ENCODE results near the gene LYL1. TPM values are rescaled to one million over a fixed set of nuclear protein-coding genes. Genes with fewer than 3 reads are reported as not detected.

LYL1 gene
- total RNA-seq, 8 experiments from 2014 or later = 0.11 to 1.3 (median 0.58) TPM; not detected in 1

DNA sequence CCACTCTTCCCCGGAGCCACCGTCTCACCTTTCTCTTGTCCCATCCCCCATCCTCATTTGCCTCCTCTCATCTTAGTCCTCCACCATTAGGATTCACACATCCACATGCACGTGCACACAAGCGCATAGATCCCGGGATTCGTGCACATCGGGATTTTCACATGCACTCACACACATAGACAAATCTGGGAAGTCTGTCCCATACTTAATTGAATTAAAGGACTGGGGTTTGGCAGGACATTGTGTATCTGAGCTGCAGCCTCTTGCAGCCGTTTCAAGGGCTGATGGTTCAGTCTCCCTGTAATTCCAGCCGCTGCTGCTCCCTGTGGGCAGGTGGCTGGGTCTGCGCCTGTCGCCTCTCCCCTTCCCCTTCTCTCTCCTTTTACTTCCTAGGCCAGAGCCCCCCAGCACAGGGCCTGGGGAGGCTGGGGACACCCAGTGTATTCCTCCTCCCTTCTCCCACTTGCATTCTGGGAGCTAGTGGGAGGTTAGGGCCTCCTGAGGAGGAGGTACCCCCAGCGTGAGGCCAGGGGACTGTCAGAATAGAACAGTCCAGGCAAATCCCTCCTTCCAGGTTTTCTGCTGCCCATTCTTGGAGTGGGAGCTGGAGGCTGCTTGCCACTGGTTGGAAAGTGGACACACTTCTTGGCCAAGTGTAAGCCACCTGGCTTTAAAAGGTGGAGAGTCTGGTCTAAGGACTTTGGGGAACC, 43.6 kb downstream of the LYL1 start:
- ATAC-seq (replicated peaks in 6 of 8) = no peak
- in situ Hi-C loops (cut with MboI; ENCODE audit: low pct_unique_long_range_greater_than_20kb in 2 of 9, low sequenced_read_pairs in 9 of 9, unreplicated experiment in 9 of 9) = no loop called here
- Histone ChIP-seq H3K4me3 (no peak overlapping the region), H3K27ac (no peak overlapping the region), H3K4me1 (replicated peaks in 1 of 2) (peaks cover 23 to 32% of the 10 kb centered on the region in 2 donors)
- WGBS, 10 experiments = 30 to 61% (median 40%) methylated on average over 1 to 9 of the region's 12 CpGs; no CpG with 5 or more reads in 5 of the 10 experiments

DNA sequence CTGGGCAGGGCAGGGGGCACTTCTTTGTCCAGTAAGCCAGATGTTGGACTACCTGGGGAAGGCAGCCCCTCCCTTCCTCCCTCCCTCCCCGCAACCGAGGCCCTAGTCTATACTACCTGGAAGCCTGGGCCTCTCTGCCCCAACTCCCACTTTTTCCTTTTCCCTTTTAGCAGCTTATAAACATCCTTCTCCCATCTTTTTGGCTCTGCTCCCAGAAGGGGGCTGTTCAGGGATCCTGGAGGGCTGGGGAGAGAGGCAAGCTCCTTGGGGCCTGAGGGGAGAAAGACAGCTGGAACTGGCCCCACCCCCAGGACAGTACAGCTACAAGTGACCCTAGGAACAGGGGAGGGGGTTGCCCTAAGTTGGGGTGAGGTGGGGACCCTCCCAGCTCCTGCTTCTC, 44.9 kb downstream of the LYL1 start:
- in situ Hi-C loops (cut with MboI; ENCODE audit: low pct_unique_long_range_greater_than_20kb in 2 of 9, low sequenced_read_pairs in 9 of 9, unreplicated experiment in 9 of 9) = no loop called here
- no CpG with 5 or more reads among the region's 2 CpGs for WGBS, 10 experiments
- peaks cover 28 to 43% of the 10 kb centered on the region in 2 donors for H3K4me1 ChIP-seq (replicated peaks in 1 of 2)
- no peak for ATAC-seq (replicated peaks in 6 of 8)
- H3K27ac ChIP-seq = no peak overlapping the region
- no peak overlapping the region for H3K4me3 ChIP-seq

DNA sequence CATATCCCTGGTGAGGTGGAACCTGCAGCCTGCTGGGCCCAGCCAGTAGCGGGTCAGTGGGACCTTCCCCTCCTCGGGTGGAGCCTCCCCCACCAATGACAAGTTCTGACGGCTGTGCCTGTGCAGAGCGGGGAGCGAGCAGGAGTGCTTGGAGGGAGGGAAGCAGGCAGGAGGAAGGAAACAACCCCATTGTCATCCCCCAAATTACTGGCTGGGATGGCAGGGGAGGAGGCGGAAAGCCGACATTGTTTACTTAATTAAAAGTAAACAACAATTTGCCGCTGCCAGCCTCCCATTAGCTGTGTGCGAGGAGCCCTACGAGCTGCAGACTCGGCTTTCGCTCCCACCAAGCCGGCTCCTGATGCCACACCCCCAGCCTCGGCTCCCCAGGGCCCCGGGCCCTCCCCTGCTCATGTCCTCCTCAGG, 45.5 kb downstream of the LYL1 start:
- ATAC-seq (replicated peaks in 6 of 8) = no peak
- peaks cover 28 to 45% of the 10 kb centered on the region in 2 donors for H3K4me1 ChIP-seq (replicated peaks in 1 of 2)
- 0 to 58% methylated on average over 1 to 4 of the region's 15 CpGs; no CpG with 5 or more reads in 8 of the 10 experiments for WGBS, 10 experiments
- no peak overlapping the region for H3K27ac ChIP-seq
- in situ Hi-C loops (cut with MboI; ENCODE audit: low pct_unique_long_range_greater_than_20kb in 2 of 9, low sequenced_read_pairs in 9 of 9, unreplicated experiment in 9 of 9) = no loop called here
- no peak overlapping the region for H3K4me3 ChIP-seq

DNA sequence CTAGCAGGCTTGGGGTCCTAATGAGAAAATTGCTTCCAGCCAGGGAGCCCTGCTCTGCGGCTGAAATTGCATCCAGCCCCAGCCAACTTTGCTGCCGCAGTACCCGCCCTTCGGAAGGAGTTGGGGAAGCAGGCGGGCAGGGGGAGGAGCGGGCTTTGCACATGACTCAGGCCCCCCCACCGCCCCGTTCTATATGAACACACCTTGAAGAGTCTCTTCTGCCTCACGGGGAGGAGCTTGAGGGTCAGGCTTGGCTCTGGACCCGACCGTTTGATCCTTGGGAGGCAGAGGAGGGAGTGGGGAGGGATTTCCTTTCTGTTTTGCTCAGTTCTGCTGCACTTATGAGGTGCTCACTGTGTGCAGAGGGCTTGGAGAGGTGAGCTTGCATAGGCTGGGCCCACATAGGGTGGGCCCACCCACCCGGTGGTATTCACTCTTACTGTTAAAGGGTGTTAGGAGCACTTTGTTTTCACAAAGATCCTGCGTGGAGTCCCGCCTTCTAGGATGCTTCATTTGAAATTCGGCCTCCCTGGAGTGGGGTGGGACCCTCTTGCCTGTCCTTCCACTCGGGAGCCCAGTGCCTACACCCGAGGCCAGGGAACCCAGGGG, 46.5 kb downstream of the LYL1 start:
- peaks cover 35 to 55% of the 10 kb centered on the region in 2 donors for H3K4me1 ChIP-seq (replicated peaks in 1 of 2)
- WGBS, 10 experiments = 0 to 34% (median 1%) methylated on average over 1 to 6 of the region's 17 CpGs; no CpG with 5 or more reads in 6 of the 10 experiments
- no peak overlapping the region for H3K27ac ChIP-seq
- ATAC-seq (replicated peaks in 6 of 8) = peak in 3 of 8 experiments; percentile 6 to 20 (median 11)
- in situ Hi-C loops (cut with MboI; ENCODE audit: low pct_unique_long_range_greater_than_20kb in 2 of 9, low sequenced_read_pairs in 9 of 9, unreplicated experiment in 9 of 9) = no loop called here
- H3K4me3 ChIP-seq = no peak overlapping the region

DNA sequence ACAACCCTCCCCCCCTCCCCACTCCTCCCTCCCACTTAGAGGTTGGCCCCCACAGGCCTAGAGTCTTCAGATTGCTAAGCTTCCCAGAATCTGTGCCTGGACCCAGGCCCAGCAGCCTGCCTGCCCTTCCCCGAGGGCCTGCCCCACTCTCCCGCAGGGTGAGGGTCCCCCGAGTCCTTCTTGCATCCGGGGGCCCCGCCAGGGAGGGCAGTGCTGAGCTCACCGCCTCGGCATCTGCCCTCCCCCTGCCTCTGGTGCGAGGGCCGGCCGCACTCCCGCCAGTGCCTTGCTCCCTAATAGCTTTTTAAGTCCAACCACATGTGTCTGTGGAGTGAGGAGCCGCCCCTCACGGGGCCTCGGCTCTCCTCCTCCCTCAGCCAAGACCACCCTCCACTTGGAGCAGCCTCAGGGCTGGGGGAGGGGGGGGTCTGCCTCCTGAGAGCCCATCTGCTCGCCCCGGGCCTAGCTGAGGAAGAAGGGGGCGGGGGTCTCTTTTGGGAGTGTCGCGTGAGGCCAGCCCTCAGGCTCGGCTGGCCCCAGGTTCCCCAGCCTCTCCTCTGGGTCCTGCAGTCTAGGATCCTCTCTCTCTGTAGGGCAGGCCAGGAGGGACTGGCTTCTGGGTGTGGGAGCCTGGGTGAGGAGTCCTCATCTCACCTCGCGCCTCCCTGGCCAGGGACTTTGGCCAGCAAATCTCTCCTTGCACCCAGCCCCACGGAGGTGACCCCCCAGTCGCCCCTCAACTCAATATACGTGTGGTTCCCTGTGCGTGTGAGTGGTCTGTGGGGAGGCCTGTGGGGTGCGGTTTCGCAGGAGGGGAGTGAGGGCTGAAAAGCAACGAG, 47.2 kb downstream of the LYL1 start:
- in situ Hi-C loops (cut with MboI; ENCODE audit: low pct_unique_long_range_greater_than_20kb in 2 of 9, low sequenced_read_pairs in 9 of 9, unreplicated experiment in 9 of 9) = no loop called here
- ATAC-seq (replicated peaks in 6 of 8) = peak; percentile 50 to 75 (median 69)
- Histone ChIP-seq H3K4me1 (replicated peaks in 1 of 2) (peaks cover 28 to 52% of the 10 kb centered on the region in 2 donors), H3K27ac (no peak overlapping the region), H3K4me3 (no peak overlapping the region)
- 0% methylated on average over 1 of the region's 29 CpGs; no CpG with 5 or more reads in 9 of the 10 experiments for WGBS, 10 experiments

DNA sequence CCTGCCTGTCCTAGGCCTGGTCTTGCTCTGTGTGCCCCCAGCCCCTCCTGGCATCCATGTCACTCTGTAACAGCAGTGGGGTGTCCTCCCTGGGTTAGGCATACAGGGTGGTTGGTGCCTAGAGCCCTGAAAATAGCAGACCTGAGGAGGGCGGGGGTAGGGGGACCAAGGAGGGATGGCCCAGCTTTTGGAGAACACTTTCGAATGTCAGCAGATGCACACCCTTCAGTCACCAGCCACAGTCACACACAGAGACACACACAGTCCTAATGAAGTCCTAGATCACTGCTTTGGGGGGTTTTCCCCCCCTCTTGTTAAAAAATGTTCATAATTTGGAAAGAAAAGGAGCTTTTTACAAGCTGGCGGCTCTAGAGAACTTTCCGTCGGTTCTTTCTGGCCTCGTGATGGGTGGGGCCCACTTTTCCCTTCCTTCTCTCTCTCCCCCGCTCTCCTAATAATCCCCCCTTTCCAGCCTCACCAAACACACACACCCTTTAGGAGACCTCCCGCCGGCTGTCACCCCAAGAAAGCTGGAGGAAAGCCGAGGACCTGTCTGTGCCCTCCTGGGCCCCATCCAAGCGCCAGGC, 47.9 kb downstream of the LYL1 start:
- no peak overlapping the region for H3K4me3 ChIP-seq
- in situ Hi-C loops (cut with MboI; ENCODE audit: low pct_unique_long_range_greater_than_20kb in 2 of 9, low sequenced_read_pairs in 9 of 9, unreplicated experiment in 9 of 9) = no loop called here
- whole genome bisulfite sequencing, 10 experiments = 0 to 63% (median 22%) methylated on average over 1 to 5 of the region's 11 CpGs; no CpG with 5 or more reads in 6 of the 10 experiments
- peak in 3 of 8 experiments; percentile 1 to 18 (median 10) for ATAC-seq (replicated peaks in 6 of 8)
- H3K27ac ChIP-seq = no peak overlapping the region
- peaks cover 28 to 49% of the 10 kb centered on the region in 2 donors for H3K4me1 ChIP-seq (replicated peaks in 1 of 2)

DNA sequence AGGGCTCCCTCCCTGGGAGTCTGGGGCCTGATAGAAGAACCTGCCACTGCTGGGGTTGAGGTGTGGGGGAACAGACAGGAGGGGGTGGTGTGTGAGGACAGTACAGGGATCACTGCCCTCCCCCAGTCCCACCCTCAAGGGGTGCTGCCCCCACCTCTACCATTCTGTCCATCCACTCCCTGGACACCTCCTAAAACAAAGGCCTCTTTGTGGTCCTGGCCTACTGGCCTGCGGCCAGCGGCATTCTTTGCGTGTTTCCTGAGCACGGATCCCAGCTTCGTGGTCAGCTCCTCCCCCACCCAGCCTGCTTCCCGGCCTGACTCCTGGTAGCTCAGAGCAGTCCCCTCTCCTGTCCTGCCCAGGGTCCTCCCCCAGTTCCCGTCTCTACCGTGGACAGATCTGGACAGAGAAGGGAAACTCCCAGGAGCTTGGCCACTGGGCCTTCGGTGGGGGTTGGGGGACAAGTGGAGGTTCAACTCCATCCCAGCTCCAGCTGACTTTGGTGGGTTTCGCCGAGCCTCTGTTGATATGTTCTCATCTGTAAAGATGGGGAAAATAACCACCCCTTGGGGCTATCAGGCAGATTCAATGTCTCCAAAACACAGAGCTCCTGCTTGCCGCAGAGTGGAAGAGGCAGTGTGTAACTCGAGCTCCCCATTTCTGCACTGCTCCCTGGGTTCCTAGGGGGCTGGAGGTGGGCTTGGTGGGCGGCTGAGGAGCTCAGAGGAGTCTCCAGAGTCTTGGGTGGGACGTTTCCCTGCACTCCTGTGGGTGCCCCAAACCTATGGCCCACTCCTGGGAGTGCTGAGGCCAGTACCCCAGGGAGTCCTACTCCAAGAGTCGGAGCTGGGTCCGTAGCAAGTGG, 48.7 kb downstream of the LYL1 start:
- no peak overlapping the region for H3K4me3 ChIP-seq
- in situ Hi-C loops (cut with MboI; ENCODE audit: low pct_unique_long_range_greater_than_20kb in 2 of 9, low sequenced_read_pairs in 9 of 9, unreplicated experiment in 9 of 9) = no loop called here
- 0 to 40% (median 21%) methylated on average over 1 to 8 of the region's 17 CpGs; no CpG with 5 or more reads in 6 of the 10 experiments for WGBS, 10 experiments
- peaks cover 28 to 49% of the 10 kb centered on the region in 2 donors for H3K4me1 ChIP-seq (replicated peaks in 1 of 2)
- peak; percentile 28 to 77 (median 52) for ATAC-seq (replicated peaks in 6 of 8)
- H3K27ac ChIP-seq = no peak overlapping the region

DNA sequence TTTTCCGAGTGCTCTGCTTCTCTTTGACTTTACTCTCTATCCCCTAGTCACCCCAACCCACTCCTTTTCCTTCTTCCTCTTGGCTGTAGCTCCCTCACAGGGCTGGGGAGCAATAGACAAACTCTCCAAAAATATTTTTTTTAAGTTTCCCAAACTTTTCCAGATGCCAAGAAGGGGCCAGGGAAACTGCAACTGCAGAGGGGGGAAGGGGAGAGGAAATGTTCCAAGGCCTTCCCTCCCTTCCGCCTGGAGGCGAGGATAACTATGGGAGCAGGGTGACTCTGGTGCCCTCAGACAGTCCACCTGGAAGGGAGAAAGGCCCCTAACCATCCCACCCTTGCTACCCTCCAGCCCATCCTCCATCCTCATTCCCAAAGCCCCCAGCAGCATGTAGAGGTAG, 49.4 kb downstream of the LYL1 start:
- H3K4me1 ChIP-seq (replicated peaks in 1 of 2) = peaks cover 28 to 49% of the 10 kb centered on the region in 2 donors
- no peak for ATAC-seq (replicated peaks in 6 of 8)
- no peak overlapping the region for H3K27ac ChIP-seq
- WGBS, 10 experiments = 45 to 100% (median 71%) methylated on average over 1 to 2 of the region's 3 CpGs; no CpG with 5 or more reads in 5 of the 10 experiments
- no peak overlapping the region for H3K4me3 ChIP-seq
- in situ Hi-C loops (cut with MboI; ENCODE audit: low pct_unique_long_range_greater_than_20kb in 2 of 9, low sequenced_read_pairs in 9 of 9, unreplicated experiment in 9 of 9) = no loop called here

DNA sequence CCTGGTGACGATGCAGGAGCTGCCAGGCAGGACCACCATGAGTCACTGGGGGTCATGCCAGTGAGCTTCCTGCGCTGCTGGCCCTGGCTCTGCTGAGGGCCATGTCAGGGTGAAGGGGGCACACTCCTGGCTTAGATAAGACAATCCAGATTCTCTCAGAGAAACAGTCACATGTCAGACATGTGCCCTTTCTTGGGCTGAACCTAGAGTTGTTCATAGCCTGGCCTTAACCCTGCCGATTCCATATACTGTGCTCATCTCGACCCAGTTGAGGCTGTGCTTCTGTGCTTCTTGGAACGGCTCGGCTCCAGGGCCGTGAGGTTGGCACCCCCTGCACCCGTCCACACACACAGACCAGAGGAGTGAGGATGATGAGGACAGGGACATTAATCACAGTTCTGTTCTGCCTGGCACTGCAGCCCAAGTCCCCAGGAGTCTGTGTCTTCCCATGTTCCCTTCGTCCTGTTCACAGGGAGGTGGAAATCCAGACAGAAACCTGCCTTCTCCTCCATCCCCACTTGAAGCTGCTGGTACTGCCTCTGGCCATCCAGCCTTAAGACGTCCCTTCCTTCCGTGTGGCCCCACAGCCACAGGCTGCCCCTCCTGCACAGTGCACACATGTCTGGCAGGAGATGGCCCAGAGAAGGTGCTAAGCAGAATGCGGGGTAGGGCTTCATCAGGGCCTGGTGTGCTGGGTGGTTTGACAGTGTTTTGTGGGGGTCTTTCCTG, 50.0 kb downstream of the LYL1 start:
- ATAC-seq (replicated peaks in 6 of 8) = no peak
- in situ Hi-C loops (cut with MboI; ENCODE audit: low pct_unique_long_range_greater_than_20kb in 2 of 9, low sequenced_read_pairs in 9 of 9, unreplicated experiment in 9 of 9) = no loop called here
- Histone ChIP-seq H3K27ac (no peak overlapping the region), H3K4me3 (no peak overlapping the region), H3K4me1 (replicated peaks in 1 of 2) (peaks cover 28 to 49% of the 10 kb centered on the region in 2 donors)
- 40 to 100% (median 77%) methylated on average over 1 to 7 of the region's 12 CpGs; no CpG with 5 or more reads in 5 of the 10 experiments for WGBS, 10 experiments

DNA sequence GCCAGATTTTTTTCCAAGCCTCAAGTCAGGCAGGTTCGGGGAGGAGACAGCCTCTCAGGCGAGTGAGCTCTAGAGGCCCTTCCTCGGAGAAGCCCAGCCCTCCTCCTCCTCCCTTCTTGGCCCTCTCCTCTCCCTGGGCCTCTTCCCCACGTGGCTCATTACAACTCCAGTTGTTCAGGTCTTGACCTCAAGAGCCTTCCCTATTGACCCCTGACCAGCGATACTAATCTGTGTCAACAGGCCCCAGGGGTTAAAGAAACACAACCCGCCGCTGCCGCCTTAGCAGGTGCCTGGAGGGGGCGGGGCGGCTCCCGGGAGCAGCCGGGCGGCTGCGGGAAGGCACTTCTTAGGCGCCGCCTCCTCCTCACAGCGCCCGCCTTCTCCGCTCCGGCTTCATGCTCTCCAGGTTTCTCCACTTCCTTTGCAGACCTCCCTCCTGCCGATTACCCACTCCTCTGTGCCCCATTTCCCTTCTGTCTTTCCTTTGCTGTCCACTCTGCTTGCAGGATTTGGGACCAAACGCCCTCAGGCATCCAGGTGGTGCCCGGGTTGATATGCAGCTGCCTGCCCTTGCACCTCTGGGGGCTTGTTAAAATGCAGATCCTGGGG, 51.0 kb downstream of the LYL1 start:
- in situ Hi-C loops (cut with MboI; ENCODE audit: low pct_unique_long_range_greater_than_20kb in 2 of 9, low sequenced_read_pairs in 9 of 9, unreplicated experiment in 9 of 9) = no loop called here
- Histone ChIP-seq H3K4me1 (replicated peaks in 1 of 2) (peaks cover 28 to 49% of the 10 kb centered on the region in 2 donors), H3K4me3 (no peak overlapping the region), H3K27ac (no peak overlapping the region)
- peak; percentile 3 to 64 (median 34) for ATAC-seq (replicated peaks in 6 of 8)
- WGBS, 10 experiments = 0 to 10% (median 0%) methylated on average over 1 to 11 of the region's 23 CpGs; no CpG with 5 or more reads in 4 of the 10 experiments

DNA sequence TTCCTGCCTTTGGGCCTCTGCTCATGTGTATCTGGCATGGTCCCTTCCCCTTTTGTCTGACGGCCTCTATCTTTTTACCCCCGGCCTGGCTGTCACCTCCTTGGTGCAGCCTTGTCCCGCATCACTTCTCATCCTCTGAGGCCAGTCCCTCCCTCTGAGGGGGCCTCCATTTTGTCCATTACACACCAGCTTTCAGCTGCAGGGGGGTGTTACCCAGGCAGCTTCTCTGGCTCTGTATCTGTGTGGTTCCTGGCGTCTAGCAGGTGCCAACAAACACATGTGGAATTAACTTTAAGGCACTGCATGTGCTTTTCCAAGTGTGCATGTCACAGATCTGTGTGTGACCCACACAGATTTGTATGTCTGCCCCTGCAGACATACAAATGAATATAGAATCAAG, 52.4 kb downstream of the LYL1 start:
- Histone ChIP-seq H3K27ac (no peak overlapping the region), H3K4me3 (no peak overlapping the region), H3K4me1 (replicated peaks in 1 of 2) (peaks cover 23 to 37% of the 10 kb centered on the region in 2 donors)
- in situ Hi-C loops (cut with MboI; ENCODE audit: low pct_unique_long_range_greater_than_20kb in 2 of 9, low sequenced_read_pairs in 9 of 9, unreplicated experiment in 9 of 9) = no loop called here
- ATAC-seq (replicated peaks in 6 of 8) = no peak
- WGBS, 10 experiments = 18 to 100% (median 48%) methylated on average over 1 to 3 of the region's 4 CpGs; no CpG with 5 or more reads in 4 of the 10 experiments
